H1 (cell line): ENCODE data around the gene DHRS9. TPM values are rescaled to one million over a fixed set of nuclear protein-coding genes. Genes with fewer than 3 reads are reported as not detected.

ENCODE experiments used
- CTCF ChIA-PET: fragments of 300-600 bp; sonication (Branson Sonifier 250); formaldehyde crosslinking; loops from one replicate; lab custom pipeline; 2021; ENCODE audit not compliant: partially characterized antibody; lab: Charles Lee
- POLR2A ChIA-PET: fragments of 300-600 bp; sonication (Branson Sonifier 250); formaldehyde crosslinking; loops from one replicate; lab custom pipeline; 2021; ENCODE audit warnings: inconsistent platforms; ENCODE audit not compliant: partially characterized antibody; lab: Charles Lee
- DNase-seq, 2 experiments: peaks; one replicate each; pipeline versions ENCODE4 v3.0.0 to v3.0.0-alpha.2; 2010 to 2022; ENCODE audit warnings: low spot score in 2 of 2, low read depth in 1 of 2, mixed read lengths in 1 of 2
- FAIRE-seq: peaks from 2 replicates; lab custom pipeline; 2011; peaks lifted over from hg19 to GRCh38; lab: Jason Lieb, UNC
- H2AFZ ChIP-seq: 2 replicates; pipeline ENCODE4 v1.8.1; 2012; ENCODE audit warnings: low read length, inconsistent platforms
- H2AK5ac ChIP-seq: 2 replicates; pipeline ENCODE4 v1.6.1; 2013; ENCODE audit warnings: low read depth, low read length
- H2BK120ac ChIP-seq: replicated peaks from 2 replicates; pipeline ENCODE3; 2013; ENCODE audit warnings: low read depth, low read length, inconsistent platforms
- H2BK12ac ChIP-seq: 2 replicates; pipeline ENCODE4 v1.6.1; 2013; ENCODE audit warnings: low read depth, low read length
- H2BK15ac ChIP-seq: 2 replicates; pipeline ENCODE4 v1.6.1; 2013; ENCODE audit warnings: low read length
- H2BK20ac ChIP-seq: 2 replicates; pipeline ENCODE4 v1.6.1; 2013; ENCODE audit warnings: low read length
- H2BK5ac ChIP-seq: 2 replicates; pipeline ENCODE4 v1.6.1; 2013; ENCODE audit warnings: low read depth, low read length
- H3K14ac ChIP-seq: 2 replicates; pipeline ENCODE4 v1.6.1; 2013; ENCODE audit warnings: inconsistent platforms; ENCODE audit not compliant: insufficient read length
- H3K18ac ChIP-seq: 2 replicates; pipeline ENCODE4 v1.6.1; 2013; ENCODE audit warnings: low read length; ENCODE audit errors: extremely low read depth
- H3K23ac ChIP-seq: 2 replicates; pipeline ENCODE4 v1.6.1; 2013; ENCODE audit warnings: inconsistent platforms; ENCODE audit not compliant: insufficient read length
- H3K23me2 ChIP-seq: 2 replicates; pipeline ENCODE4 v1.6.1; 2013; ENCODE audit warnings: low read depth, low read length
- H3K27ac ChIP-seq: 2 replicates; pipeline ENCODE4 v1.6.1; 2011; ENCODE audit warnings: low read depth, low read length, inconsistent platforms
- H3K27me3 ChIP-seq, 4 experiments: replicated peaks in 1 of 4; 1 replicate in 1 of 4; 2 replicates in 3 of 4; pipeline versions ENCODE4 v1.6.1 to v1.8.1; 2011 to 2013; ENCODE audit warnings: low read length in 3 of 4, mild to moderate bottlenecking in 3 of 4, inconsistent platforms in 2 of 4, mixed read lengths in 2 of 4, moderate library complexity in 1 of 4; ENCODE audit not compliant: control insufficient read depth in 3 of 4, insufficient read depth in 3 of 4; ENCODE audit errors: extremely low read depth in 1 of 4
- H3K36me3 ChIP-seq, 4 experiments: 2 replicates each; pipeline versions ENCODE4 v1.6.1 to v1.8.1; 2011 to 2013; ENCODE audit warnings: mild to moderate bottlenecking in 4 of 4, low read length in 3 of 4, moderate library complexity in 2 of 4, control low read depth in 1 of 4, inconsistent platforms in 1 of 4; ENCODE audit not compliant: insufficient read depth in 4 of 4, control insufficient read depth in 2 of 4
- H3K4ac ChIP-seq: replicated peaks from 2 replicates; pipeline ENCODE3; 2013; ENCODE audit warnings: low read length, low read depth, mixed read lengths, inconsistent platforms; ENCODE audit not compliant: insufficient read length
- H3K4me1 ChIP-seq, 4 experiments: replicated peaks in 1 of 4; 1 replicate in 1 of 4; 2 replicates in 3 of 4; pipeline versions ENCODE4 v1.6.1 to v1.8.1; 2011 to 2013; ENCODE audit warnings: low read length in 3 of 4, inconsistent platforms in 2 of 4, mixed read lengths in 1 of 4; ENCODE audit not compliant: insufficient read depth in 4 of 4, control insufficient read depth in 3 of 4
- H3K4me2 ChIP-seq, 2 experiments: 2 replicates each; pipeline versions ENCODE4 v1.6.1 to v1.8.1; 2011 to 2013; ENCODE audit warnings: low read depth in 2 of 2, low read length in 2 of 2, control low read depth in 1 of 2, inconsistent platforms in 1 of 2, mild to moderate bottlenecking in 1 of 2; ENCODE audit not compliant: insufficient read depth in 1 of 2
- H3K4me3 ChIP-seq, 4 experiments: fragments of 200-600, 300-600 bp in 1 of 4; sonication (generic), shearing (Covaris generic), sonication (Bioruptor Twin) in 1 of 4; 2 replicates each; pipeline versions ENCODE4 v1.5.1 to v1.8.1; 2011 to 2016; ENCODE audit warnings: low read length in 4 of 4, low read depth in 3 of 4, control low read depth in 2 of 4, inconsistent platforms in 2 of 4, mild to moderate bottlenecking in 2 of 4, mixed read lengths in 1 of 4, moderate library complexity in 1 of 4; ENCODE audit not compliant: insufficient read depth in 2 of 4; ENCODE audit errors: extremely low read depth in 1 of 4
- H3K56ac ChIP-seq: replicated peaks from 2 replicates; pipeline ENCODE3; 2013; ENCODE audit warnings: low read depth, mild to moderate bottlenecking, mixed read lengths, low read length, inconsistent platforms; ENCODE audit not compliant: insufficient read length
- H3K79me1 ChIP-seq: 2 replicates; pipeline ENCODE4 v1.6.1; 2013; ENCODE audit warnings: low read depth, low read length, control low read depth
- H3K79me2 ChIP-seq, 2 experiments: 2 replicates each; pipeline versions ENCODE4 v1.6.1 to v1.8.1; 2012 to 2013; ENCODE audit warnings: low read length in 2 of 2, mild to moderate bottlenecking in 2 of 2, inconsistent platforms in 1 of 2; ENCODE audit not compliant: insufficient read depth in 2 of 2, control insufficient read depth in 1 of 2
- H3K9ac ChIP-seq, 4 experiments: replicated peaks in 1 of 4; 1 replicate in 1 of 4; 2 replicates in 3 of 4; pipeline versions ENCODE4 v1.6.1 to v1.8.1; 2011 to 2013; ENCODE audit warnings: low read depth in 3 of 4, low read length in 3 of 4, control low read depth in 2 of 4, mild to moderate bottlenecking in 2 of 4, moderate library complexity in 2 of 4, inconsistent platforms in 1 of 4; ENCODE audit errors: extremely low read depth in 1 of 4
- H3K9me3 ChIP-seq, 2 experiments: 2 replicates each; pipeline versions ENCODE4 v1.6.1 to v1.8.1; 2012 to 2013; ENCODE audit warnings: mild to moderate bottlenecking in 2 of 2, moderate library complexity in 2 of 2, control low read depth in 1 of 2, inconsistent platforms in 1 of 2, low read depth in 1 of 2, low read length in 1 of 2, mixed read lengths in 1 of 2; ENCODE audit not compliant: insufficient read depth in 2 of 2
- H4K20me1 ChIP-seq, 2 experiments: replicated peaks in 1 of 2; 2 replicates each; pipeline versions ENCODE3 to v1.8.1; 2011 to 2013; ENCODE audit warnings: inconsistent platforms in 2 of 2, low read length in 2 of 2, mild to moderate bottlenecking in 1 of 2; ENCODE audit not compliant: insufficient read depth in 2 of 2, control insufficient read depth in 1 of 2
- H4K5ac ChIP-seq: 2 replicates; pipeline ENCODE4 v1.6.1; 2013; ENCODE audit warnings: low read length, low read depth, mixed read lengths, inconsistent platforms; ENCODE audit not compliant: insufficient read length
- H4K8ac ChIP-seq: 2 replicates; pipeline ENCODE4 v1.8.0; 2013; ENCODE audit warnings: mild to moderate bottlenecking, moderate library complexity, low read length, inconsistent platforms; ENCODE audit not compliant: insufficient read depth; ENCODE audit errors: extremely low read depth
- H4K91ac ChIP-seq: replicated peaks from 2 replicates; pipeline ENCODE3; 2013; ENCODE audit warnings: low read length, mixed read lengths, inconsistent platforms; ENCODE audit not compliant: insufficient read length
- BRCA1 ChIP-seq: IDR thresholded peaks from 2 replicates; pipeline ENCODE4 v1.6.1; 2012; ENCODE audit warnings: low read depth, low read length, improper control_type of control experiment
- CBX8 ChIP-seq: fragments of 300-800, 300-1000 bp; sonication (generic); IDR thresholded peaks from 2 replicates; pipeline ENCODE4 v1.7.1; 2016; ENCODE audit warnings: low read depth, low read length, borderline replicate concordance
- CTCF ChIP-seq, 3 experiments: IDR thresholded peaks; 1 replicate in 2 of 3; 2 replicates in 1 of 3; pipeline versions ENCODE4 v1.5.1 to v1.6.1; 2011; ENCODE audit warnings: low read length in 3 of 3, mild to moderate bottlenecking in 3 of 3, inconsistent platforms in 2 of 3, low read depth in 1 of 3, moderate library complexity in 1 of 3; ENCODE audit not compliant: insufficient read depth in 1 of 3; ENCODE audit errors: control extremely low read depth in 1 of 3
- FOSL1 ChIP-seq: IDR thresholded peaks from 2 replicates; pipeline ENCODE4 v1.6.1; 2011; ENCODE audit warnings: mild to moderate bottlenecking, low read depth, low read length, moderate library complexity; ENCODE audit not compliant: insufficient read depth
- GABPA ChIP-seq: IDR thresholded peaks from 2 replicates; pipeline ENCODE4 v1.6.1; 2011; ENCODE audit warnings: mild to moderate bottlenecking, low read length, moderate library complexity, borderline replicate concordance; ENCODE audit not compliant: insufficient read depth
- MAFK ChIP-seq: IDR thresholded peaks from 2 replicates; pipeline ENCODE4 v1.6.1; 2012; ENCODE audit warnings: low read depth, mild to moderate bottlenecking, improper control_type of control experiment, low read length
- NRF1 ChIP-seq: IDR thresholded peaks from 2 replicates; pipeline ENCODE4 v1.6.1; 2011; ENCODE audit warnings: mild to moderate bottlenecking, low read depth, low read length, improper control_type of control experiment
- SIRT6 ChIP-seq: IDR thresholded peaks from one replicate; pipeline ENCODE4 v1.7.1; 2012; ENCODE audit warnings: low read length, inconsistent platforms
- SIX5 ChIP-seq: IDR thresholded peaks from 2 replicates; pipeline ENCODE4 v1.6.1; 2011; ENCODE audit warnings: mild to moderate bottlenecking, low read depth, low read length
- SRF ChIP-seq: IDR thresholded peaks from 2 replicates; pipeline ENCODE4 v1.6.1; 2011; ENCODE audit warnings: mild to moderate bottlenecking, low read depth, low read length, moderate library complexity
- WGBS, 2 experiments: shearing (Covaris generic) in 1 of 2; methylation state at CpG; one replicate each; pipeline versions ENCODE4 v1.1.6 to v1.1.7; 2013 to 2015; ENCODE audit warnings: low lambda C conversion rate in 2 of 2, mixed read lengths in 2 of 2, inconsistent platforms in 1 of 2, low coverage in 1 of 2, missing lambda C conversion rate in 1 of 2; ENCODE audit not compliant: insufficient replicate concordance in 2 of 2, insufficient coverage in 1 of 2, insufficient read length in 1 of 2; ENCODE audit errors: extremely low coverage in 1 of 2, missing lambda C conversion rate in 1 of 2; 5-methylcytosine and 5-hydroxymethylcytosine counted together
- polyA plus RNA-seq, 7 experiments: library from polyadenylated mRNA; depleted of rRNA in 3 of 7; stranded (reverse) in 5 of 7; unstranded in 2 of 7; fragments of >200 nt in 5 of 7; fragments of 200-250 nt in 2 of 7; gene quantifications; 1 replicate in 5 of 7; 2 replicates in 1 of 7; 4 replicates in 1 of 7; pipeline versions ENCODE4 v1.2.1 to v1.2.3, GENCODE V29; 2011 to 2013; ENCODE audit warnings: missing spikeins in 2 of 7, mixed read lengths in 2 of 7
- total RNA-seq: library from RNA; stranded (reverse); fragmentation: NEBNext Ultra II Directional; extraction: Animal tissue kit (Norgen Biotek cat#: 25700); gene quantifications from 2 replicates; pipeline ENCODE4 v1.2.1, GENCODE V29; 2021

DHRS9 gene
- total and polyA plus RNA-seq, 2 of the 8 experiments (the other 6 are each of a cell fraction or from before 2014, with no cell fraction given), result not detected

- no peaks in the 10 kb centered on the region for H4K20me1 ChIP-seq
- H3K4me2 ChIP-seq, result no peak overlapping the region
- no peaks in the 10 kb centered on the region for H3K9me3 ChIP-seq
- no peak overlapping the region for H3K56ac ChIP-seq
- no peak overlapping the region for H4K91ac ChIP-seq
- no peak overlapping the region for H2BK15ac ChIP-seq
- ChIA-PET POLR2A (no interaction called here), CTCF (interaction anchor here (0.7 kb wide), 1 partner anchor 327 kb away, joined by 3 read pairs; no protein-coding TSS in a partner anchor)
- no peaks in the 10 kb centered on the region for H3K23me2 ChIP-seq
- no peaks in the 10 kb centered on the region for H3K27me3 ChIP-seq
- H3K4me1 ChIP-seq, result no peaks in the 10 kb centered on the region
- H3K4ac ChIP-seq, result no peak overlapping the region
- H3K14ac ChIP-seq, result no peak overlapping the region
- no peak overlapping the region for H3K27ac ChIP-seq
- H2BK120ac ChIP-seq, result no peak overlapping the region
- H2AK5ac ChIP-seq, result no peak overlapping the region
- no peak overlapping the region for H4K5ac ChIP-seq
- FAIRE-seq, result no peak
- H2BK12ac ChIP-seq, result no peak overlapping the region
- no peak overlapping the region for H3K4me3 ChIP-seq
- H3K23ac ChIP-seq, result no peak overlapping the region
- H2AFZ ChIP-seq, result peak overlapping the region; percentile 50; the same call in 1 of the 2 replicates
- no peak overlapping the region for H2BK20ac ChIP-seq
- H3K79me2 ChIP-seq, result no peaks in the 10 kb centered on the region
- no peaks in the 10 kb centered on the region for H3K36me3 ChIP-seq
- H2BK5ac ChIP-seq, result no peak overlapping the region
- H3K18ac ChIP-seq, result no peak overlapping the region
- WGBS, 2 experiments, result 85% methylated on average over 2 of the region's 2 CpGs; no CpG with 5 or more reads in 1 of the 2 experiments
- no peak for DNase-seq
- no peak overlapping the region for H3K9ac ChIP-seq
- no peak overlapping the region for H4K8ac ChIP-seq
- H3K79me1 ChIP-seq, result no peaks in the 10 kb centered on the region
- TF ChIP-seq SIRT6 (no peak), GABPA (no peak), CBX8 (no peak), BRCA1 (no peak), MAFK (no peak), SRF (no peak), NRF1 (no peak), FOSL1 (no peak), SIX5 (no peak), CTCF (IDR thresholded peaks at IDR 0.05; ENCODE audit: control extremely low read depth in 1 of 3, insufficient read depth in 1 of 3, low read depth in 1 of 3, low read length in 3 of 3) (no peak)
Measured at GRCh38 chr2:169080250-169081069, 11.1 kb downstream of the DHRS9 start.
